Spleen (tissue), 13 donors: ENCODE data around the gene INTS12. TPM values are rescaled to one million over a fixed set of nuclear protein-coding genes. Genes with fewer than 3 reads are reported as not detected.
A peak's percentile ranks its signal among the peaks of the same experiment; 100 is the strongest.

Experiments used
- DNase-seq: peaks from one replicate; pipeline ENCODE4 v3.0.0-alpha.2; 2020
- H3K27ac ChIP-seq, 8 donors: fragments of 200-600 bp; sonication (generic) in 7 of 8; 1 replicate in 4 of 8; 2 replicates in 4 of 8; pipeline versions ENCODE4 v1.5.0 to v1.8.0; 2016 to 2021; ENCODE audit warnings: inconsistent platforms in 4 of 8, mild to moderate bottlenecking in 4 of 8, moderate library complexity in 1 of 8
- H3K27me3 ChIP-seq, 7 donors: fragments of 200-600 bp; sonication (generic) in 6 of 7; replicated peaks in 1 of 7; 1 replicate in 4 of 7; 2 replicates in 3 of 7; pipeline versions ENCODE4 v1.5.0 to v1.8.0; 2016 to 2021; ENCODE audit warnings: inconsistent platforms in 3 of 7, mild to moderate bottlenecking in 1 of 7
- H3K36me3 ChIP-seq, 6 donors: fragments of 200-600 bp; sonication (generic) in 5 of 6; 1 replicate in 4 of 6; 2 replicates in 2 of 6; pipeline versions ENCODE4 v1.5.0 to v1.8.0; 2016 to 2021; ENCODE audit warnings: inconsistent platforms in 2 of 6
- H3K4me1 ChIP-seq, 6 donors: fragments of 200-600 bp; sonication (generic) in 5 of 6; 1 replicate in 3 of 6; 2 replicates in 3 of 6; pipeline versions ENCODE4 v1.5.0 to v1.8.0; 2016 to 2021; ENCODE audit warnings: inconsistent platforms in 3 of 6
- H3K4me3 ChIP-seq, 8 donors: fragments of 200-600 bp; sonication (generic) in 7 of 8; 1 replicate in 4 of 8; 2 replicates in 4 of 8; pipeline versions ENCODE4 v1.5.0 to v1.8.0; 2016 to 2021; ENCODE audit warnings: inconsistent platforms in 4 of 8, mild to moderate bottlenecking in 4 of 8, moderate library complexity in 2 of 8
- H3K9me3 ChIP-seq, 8 donors: fragments of 200-600 bp; sonication (generic) in 7 of 8; 1 replicate in 4 of 8; 2 replicates in 4 of 8; pipeline versions ENCODE4 v1.5.0 to v1.8.0; 2016 to 2021; ENCODE audit warnings: inconsistent platforms in 4 of 8
- POLR2A ChIP-seq, 3 donors: fragments of 450-650 bp; IDR thresholded peaks; one replicate each; pipeline ENCODE4 v1.5.1; 2017; ENCODE audit warnings: antibody characterized with exemption in 3 of 3, mild to moderate bottlenecking in 1 of 3
- POLR2AphosphoS5 ChIP-seq, 3 donors: sonication (generic); formaldehyde crosslinking; IDR thresholded peaks; one replicate each; pipeline ENCODE4 v1.5.1; 2017; ENCODE audit warnings: antibody characterized with exemption in 3 of 3
- WGBS, 5 donors: extraction: QIAGEN DNeasy Blood & Tissue Kit in 3 of 5; methylation state at CpG; one replicate each; pipeline versions ENCODE4 v1.1.5 to v1.1.7; 2013 to 2018; 5-methylcytosine and 5-hydroxymethylcytosine counted together
- intact Hi-C: fragments of 100-400 bp; cut with DNase I; formaldehyde crosslinking; loops from one replicate; pipeline ENCODE4 v1.15.0; 2023; ENCODE audit warnings: low total_unique reads
- long read RNA-seq, 2 donors: transcript quantifications; one replicate each; lab custom pipeline, GENCODE V29; 2026
- polyA plus RNA-seq, 3 donors: library from polyadenylated mRNA; stranded (reverse); fragments of 200-250 nt; gene quantifications; one replicate each; pipeline ENCODE4 v1.2.1, GENCODE V29; 2013
- total RNA-seq, 7 donors: library from RNA; depleted of rRNA in 3 of 7; stranded (reverse); fragments of >200 nt in 3 of 7; fragmentation: NEBNext Ultra II Directional in 4 of 7; extraction: Animal tissue kit (Norgen Biotek cat#: 25700) in 4 of 7; gene quantifications; one replicate each; pipeline versions ENCODE4 v1.1.0 to v1.2.1, GENCODE V29; 2016 to 2021
- TF ChIP-seq, protein P1 (sequence below), 11 experiments: fragments of 200-600 bp in 7 of 11; fragments of 450-650 bp in 4 of 11; sonication (generic) in 4 of 11; IDR thresholded peaks in 8 of 11; conservative IDR thresholded peaks in 3 of 11; 1 replicate in 7 of 11; 2 replicates in 4 of 11; pipeline versions ENCODE4 v1.4.0 to v1.8.0; 2016 to 2021; ENCODE audit warnings: antibody characterized with exemption in 11 of 11, inconsistent platforms in 4 of 11, mild to moderate bottlenecking in 1 of 11
- donor health status: healthy with polysubstance abuse.
- donor health status: DM: no; HTN: no; CAD: no; lungs with moderate emphysema.
- donor health status: DM: no; HTN: no; CAD: no.
- donor health status: Bipolar disorder and iron deficiency.
- donor health status: healthy.
- donor health status: DM: no; HTN: no; CAD: no.
- donor health status: DM: yes; HTN: yes; CAD: no.

Gene INTS12, protein sequence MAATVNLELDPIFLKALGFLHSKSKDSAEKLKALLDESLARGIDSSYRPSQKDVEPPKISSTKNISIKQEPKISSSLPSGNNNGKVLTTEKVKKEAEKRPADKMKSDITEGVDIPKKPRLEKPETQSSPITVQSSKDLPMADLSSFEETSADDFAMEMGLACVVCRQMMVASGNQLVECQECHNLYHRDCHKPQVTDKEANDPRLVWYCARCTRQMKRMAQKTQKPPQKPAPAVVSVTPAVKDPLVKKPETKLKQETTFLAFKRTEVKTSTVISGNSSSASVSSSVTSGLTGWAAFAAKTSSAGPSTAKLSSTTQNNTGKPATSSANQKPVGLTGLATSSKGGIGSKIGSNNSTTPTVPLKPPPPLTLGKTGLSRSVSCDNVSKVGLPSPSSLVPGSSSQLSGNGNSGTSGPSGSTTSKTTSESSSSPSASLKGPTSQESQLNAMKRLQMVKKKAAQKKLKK
- 10 to 100 TPM; 13.7 to 37.3 (median 20.9) TPM for total RNA-seq
- polyA plus RNA-seq, result 10 to 100 TPM; 10.1 to 15.0 (median 13.5) TPM
- long read RNA-seq, donor 1, partial matches to known transcripts, result 0 of 2 reads
- long read RNA-seq, donor 1, other reads (novel, unspliced or antisense), result 0 of 2 reads
- long read RNA-seq, donor 2, partial matches to known transcripts, result 0 of 3 reads
- long read RNA-seq, donor 2, other reads (novel, unspliced or antisense), result 0 of 3 reads

DNA sequence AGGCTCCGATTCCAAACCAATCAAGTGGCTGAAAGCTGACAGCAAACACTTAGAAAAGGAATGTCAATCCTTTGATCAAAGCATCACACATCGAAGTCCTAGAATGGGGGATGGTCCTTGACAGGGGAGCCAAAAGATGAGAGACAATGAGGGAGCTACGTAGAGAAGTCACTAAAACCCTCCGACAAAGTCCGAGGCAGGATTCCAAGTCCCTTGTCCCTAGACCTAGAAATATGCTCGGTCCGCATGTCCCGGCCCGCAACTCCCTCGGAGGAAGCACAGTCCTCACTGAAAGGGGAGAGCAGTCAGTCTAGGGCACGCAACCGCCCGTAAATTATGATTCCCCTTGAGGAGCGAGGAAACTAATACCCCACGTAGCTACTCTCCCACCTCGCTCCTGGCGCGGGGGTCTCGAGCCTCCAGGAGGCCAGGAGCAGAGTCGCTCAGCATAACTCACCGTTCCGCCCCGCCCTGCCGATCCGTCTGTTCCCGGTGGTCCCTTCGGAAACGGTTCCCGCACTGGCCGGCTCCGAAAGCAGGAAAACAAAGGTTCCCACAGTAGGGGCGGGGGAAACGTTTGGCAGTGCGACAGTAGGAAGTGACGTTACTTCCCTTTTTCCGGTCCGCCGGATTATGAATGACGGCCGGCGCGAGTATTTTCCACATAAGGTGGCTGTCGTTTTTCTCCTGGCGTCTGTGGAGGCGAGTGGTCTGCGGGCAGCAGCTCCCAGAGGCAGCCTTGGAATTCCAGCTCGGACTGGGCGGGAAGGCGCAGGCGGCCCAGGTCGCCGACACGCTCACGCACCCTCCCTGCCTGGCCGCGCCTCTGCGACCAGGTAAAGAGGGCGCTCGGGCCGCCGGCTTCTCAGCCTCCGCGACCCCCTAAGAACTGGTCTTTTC is at the start of gene INTS12, which contains the start of gene GSTCD:
INTS12 (minus strand) TSS at position 509 of the 900 bp plus-strand sequence. CDS start 8,684 bp downstream, outside the sequence.
GSTCD (plus strand) TSS at position 604 of the 900 bp plus-strand sequence. CDS start 8,830 bp downstream, outside the sequence.
- Histone ChIP-seq H3K4me1 (peaks cover 9 to 62% (median 25%) of the 10 kb centered on the region in 6 donors), H3K36me3 (peaks cover 0 to 5% (median 1%) of the 10 kb centered on the region in 6 donors), H3K27ac (peak within 1 kb of the TSS; percentile 65 to 91 (median 86)), H3K4me3 (peak within 1 kb of the TSS; percentile 59 to 94 (median 88)), H3K27me3 (no peaks in the 10 kb centered on the region), H3K9me3 (no peaks in the 10 kb centered on the region)
- 0 to 1% (median 0%) methylated on average over 55 to 63 of the region's 63 CpGs for WGBS, 5 donors
- DNase-seq, result peak; percentile 96
- intact Hi-C loops, result loop anchor here (10.0 kb wide), 1 partner anchor 564 kb away; the partner anchor contains the start of gene TET2
- TF ChIP-seq POLR2A (IDR thresholded peaks at IDR 0.05), result peak; percentile 22 to 76 (median 51)
- TF ChIP-seq, protein P1, sequence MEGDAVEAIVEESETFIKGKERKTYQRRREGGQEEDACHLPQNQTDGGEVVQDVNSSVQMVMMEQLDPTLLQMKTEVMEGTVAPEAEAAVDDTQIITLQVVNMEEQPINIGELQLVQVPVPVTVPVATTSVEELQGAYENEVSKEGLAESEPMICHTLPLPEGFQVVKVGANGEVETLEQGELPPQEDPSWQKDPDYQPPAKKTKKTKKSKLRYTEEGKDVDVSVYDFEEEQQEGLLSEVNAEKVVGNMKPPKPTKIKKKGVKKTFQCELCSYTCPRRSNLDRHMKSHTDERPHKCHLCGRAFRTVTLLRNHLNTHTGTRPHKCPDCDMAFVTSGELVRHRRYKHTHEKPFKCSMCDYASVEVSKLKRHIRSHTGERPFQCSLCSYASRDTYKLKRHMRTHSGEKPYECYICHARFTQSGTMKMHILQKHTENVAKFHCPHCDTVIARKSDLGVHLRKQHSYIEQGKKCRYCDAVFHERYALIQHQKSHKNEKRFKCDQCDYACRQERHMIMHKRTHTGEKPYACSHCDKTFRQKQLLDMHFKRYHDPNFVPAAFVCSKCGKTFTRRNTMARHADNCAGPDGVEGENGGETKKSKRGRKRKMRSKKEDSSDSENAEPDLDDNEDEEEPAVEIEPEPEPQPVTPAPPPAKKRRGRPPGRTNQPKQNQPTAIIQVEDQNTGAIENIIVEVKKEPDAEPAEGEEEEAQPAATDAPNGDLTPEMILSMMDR (IDR thresholded peaks at IDR 0.05 in 8 of 11, conservative IDR thresholded peaks at IDR 0.05 in 3 of 11), result peak in 2 of 11 experiments; percentile 12 to 14
- TF ChIP-seq POLR2AphosphoS5 (IDR thresholded peaks at IDR 0.05), result peak; percentile 91 to 96 (median 92)

DNA sequence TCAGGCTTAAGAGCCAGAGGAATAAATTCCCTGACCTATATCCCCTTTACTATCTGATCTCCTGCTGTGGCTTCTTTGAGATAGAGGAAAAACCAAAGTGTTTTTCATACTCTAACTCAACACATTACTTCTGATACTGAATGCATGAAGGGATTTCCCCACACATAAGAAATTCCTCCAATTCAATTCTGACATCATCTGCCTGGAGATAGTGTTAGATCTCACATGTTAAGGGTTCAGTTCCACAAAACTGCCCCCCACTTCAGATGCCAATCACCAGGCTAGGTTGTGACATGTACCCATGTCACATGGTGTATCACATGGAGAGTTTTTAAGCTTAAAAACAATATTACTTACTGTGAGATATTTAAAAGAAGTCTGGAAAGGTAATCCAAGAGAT is 46.9 kb upstream of the INTS12 start:
- intact Hi-C loops, result no loop called here
- Histone ChIP-seq H3K27me3 (no peaks in the 10 kb centered on the region), H3K9me3 (no peaks in the 10 kb centered on the region), H3K36me3 (no peaks in the 10 kb centered on the region), H3K27ac (no peak overlapping the region), H3K4me3 (no peak overlapping the region), H3K4me1 (no peaks in the 10 kb centered on the region)
- TF ChIP-seq, protein P1 (IDR thresholded peaks at IDR 0.05 in 8 of 11, conservative IDR thresholded peaks at IDR 0.05 in 3 of 11), result no peak
- TF ChIP-seq POLR2A (IDR thresholded peaks at IDR 0.05), result no peak
- TF ChIP-seq POLR2AphosphoS5 (IDR thresholded peaks at IDR 0.05), result no peak
- no peak for DNase-seq

DNA sequence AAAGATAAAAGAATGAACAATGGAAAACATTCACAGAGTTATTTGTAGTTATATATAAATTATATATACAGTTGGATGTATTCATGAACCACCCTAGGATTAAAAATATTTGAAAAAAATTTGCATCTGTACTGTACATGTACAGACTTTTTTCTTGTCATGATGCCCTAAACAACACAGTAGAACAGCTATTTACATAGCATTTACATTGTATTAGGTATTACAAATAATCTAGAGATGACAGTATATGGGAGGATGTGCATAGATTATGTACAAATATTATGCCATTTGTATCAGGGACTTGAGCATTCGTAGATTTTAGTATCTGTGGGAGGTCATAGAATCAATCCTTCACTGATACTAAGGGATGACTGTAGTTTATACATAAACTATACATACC is 44.9 kb upstream of the INTS12 start:
- WGBS, 5 donors, result 93 to 100% (median 100%) methylated on average over 1 of the region's 1 CpG
- DNase-seq, result no peak
- TF ChIP-seq, protein P1 (IDR thresholded peaks at IDR 0.05 in 8 of 11, conservative IDR thresholded peaks at IDR 0.05 in 3 of 11), result no peak
- TF ChIP-seq POLR2A (IDR thresholded peaks at IDR 0.05) (no peak), POLR2AphosphoS5 (IDR thresholded peaks at IDR 0.05) (no peak)

More for the DNA sequence above, 44.9 kb upstream of the INTS12 start:
- intact Hi-C loops, result no loop called here
- Histone ChIP-seq H3K4me1 (no peaks in the 10 kb centered on the region), H3K27me3 (no peaks in the 10 kb centered on the region), H3K36me3 (no peaks in the 10 kb centered on the region), H3K27ac (no peak overlapping the region), H3K4me3 (no peak overlapping the region), H3K9me3 (no peaks in the 10 kb centered on the region)
